Activated naive CD8-positive, alpha-beta T cell treated with anti-CD3 and anti-CD28 coated beads, Interleukin-2, amount 50 U/mL, for 24 hours (primary cell): ENCODE data around the gene TRIM54.
"Not testable (repeated sequence)": the region's sequence is repeated elsewhere in the genome, so short reads cannot be mapped to it uniquely, and the experiment has no call there.

Experiments used
- ATAC-seq: fragments of 150-1000 bp; cut with Tn5 transposase; one replicate; pipeline ENCODE4 v1.10.0; 2021
- DNase-seq: peaks from one replicate; pipeline ENCODE4 v3.0.0; 2021
- H3K27ac Mint-ChIP-seq: one replicate; pipeline ENCODE4 v1.8.0; 2021; ENCODE audit warnings: mild to moderate bottlenecking, mixed read lengths
- H3K27me3 Mint-ChIP-seq: one replicate; pipeline ENCODE4 v1.8.0; 2021; ENCODE audit warnings: mixed read lengths
- H3K36me3 Mint-ChIP-seq: one replicate; pipeline ENCODE4 v1.8.0; 2021; ENCODE audit warnings: low read depth, mixed read lengths
- H3K4me1 Mint-ChIP-seq: one replicate; pipeline ENCODE4 v1.8.0; 2021; ENCODE audit warnings: mixed read lengths
- H3K4me3 Mint-ChIP-seq: one replicate; pipeline ENCODE4 v1.8.0; 2021; ENCODE audit warnings: mild to moderate bottlenecking, moderate library complexity, mixed read lengths
- H3K9me3 Mint-ChIP-seq: one replicate; pipeline ENCODE4 v1.8.0; 2021; ENCODE audit warnings: mixed read lengths

The TRIM54 gene

DNA sequence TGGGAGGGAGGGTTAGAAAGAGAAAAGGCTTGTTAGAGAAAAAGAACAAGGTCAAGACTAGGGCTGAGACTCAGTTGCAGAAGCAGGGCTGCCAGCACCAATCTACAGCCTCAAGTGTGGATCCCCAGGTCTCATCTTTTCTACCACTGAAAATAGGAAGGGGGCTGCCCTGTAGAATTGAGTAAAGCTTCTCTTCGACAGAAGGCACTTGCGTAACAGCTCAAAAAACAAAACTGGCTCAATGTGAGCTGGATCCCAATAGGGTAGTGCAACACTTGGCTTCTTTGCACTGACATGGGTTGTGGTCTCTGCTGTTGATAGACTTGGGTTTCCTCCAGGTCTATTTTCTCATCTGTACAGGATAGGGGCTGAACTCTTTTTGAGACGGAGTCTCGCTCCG lies 42.5 kb downstream of the TRIM54 start:
- ATAC-seq = no peak
- H3K27ac Mint-ChIP-seq = peak overlapping the region; percentile 1
- no peak overlapping the region for H3K4me3 Mint-ChIP-seq
- no peak for DNase-seq
- peaks cover 24% of the 10 kb centered on the region for H3K36me3 Mint-ChIP-seq
- H3K9me3 Mint-ChIP-seq = no peaks in the 10 kb centered on the region
- no peaks in the 10 kb centered on the region for H3K27me3 Mint-ChIP-seq
- H3K4me1 Mint-ChIP-seq = peaks cover 19% of the 10 kb centered on the region

GRCh38 chr2:27335311-27335710 lies 53.1 kb downstream of the TRIM54 start:
- ATAC-seq (no peak), DNase-seq (no peak)
- Mint-ChIP-seq H3K4me1 (no peaks in the 10 kb centered on the region), H3K36me3 (peaks cover 31% of the 10 kb centered on the region), H3K4me3 (no peak overlapping the region), H3K27me3 (no peaks in the 10 kb centered on the region), H3K27ac (no peak overlapping the region), H3K9me3 (no peaks in the 10 kb centered on the region)

GRCh38 chr2:27336173-27336572 lies 53.9 kb downstream of the TRIM54 start:
- DNase-seq (no peak), ATAC-seq (no peak)
- Mint-ChIP-seq H3K4me3 (no peak overlapping the region), H3K27ac (no peak overlapping the region), H3K36me3 (peaks cover 32% of the 10 kb centered on the region), H3K9me3 (no peaks in the 10 kb centered on the region), H3K27me3 (no peaks in the 10 kb centered on the region), H3K4me1 (no peaks in the 10 kb centered on the region)

- Mint-ChIP-seq H3K27me3 (no peaks in the 10 kb centered on the region), H3K9me3 (no peaks in the 10 kb centered on the region), H3K27ac (no peak overlapping the region), H3K4me1 (peaks cover 28% of the 10 kb centered on the region), H3K4me3 (no peak overlapping the region), H3K36me3 (peaks cover 17% of the 10 kb centered on the region)
- DNase-seq (no peak), ATAC-seq (no peak)
Observed at GRCh38 chr2:27347641-27348040, 65.4 kb downstream of the TRIM54 start.

- Mint-ChIP-seq H3K4me1 (peaks cover 47% of the 10 kb centered on the region), H3K27me3 (no peaks in the 10 kb centered on the region), H3K4me3 (no peak overlapping the region), H3K27ac (no peak overlapping the region), H3K9me3 (no peaks in the 10 kb centered on the region), H3K36me3 (peaks cover 14% of the 10 kb centered on the region)
- ATAC-seq (no peak), DNase-seq (no peak)
Observed at GRCh38 chr2:27350106-27350693, 68.0 kb downstream of the TRIM54 start.

GRCh38 chr2:27351802-27352598 lies 69.8 kb downstream of the TRIM54 start:
- peak; percentile 49 for ATAC-seq

DNA sequence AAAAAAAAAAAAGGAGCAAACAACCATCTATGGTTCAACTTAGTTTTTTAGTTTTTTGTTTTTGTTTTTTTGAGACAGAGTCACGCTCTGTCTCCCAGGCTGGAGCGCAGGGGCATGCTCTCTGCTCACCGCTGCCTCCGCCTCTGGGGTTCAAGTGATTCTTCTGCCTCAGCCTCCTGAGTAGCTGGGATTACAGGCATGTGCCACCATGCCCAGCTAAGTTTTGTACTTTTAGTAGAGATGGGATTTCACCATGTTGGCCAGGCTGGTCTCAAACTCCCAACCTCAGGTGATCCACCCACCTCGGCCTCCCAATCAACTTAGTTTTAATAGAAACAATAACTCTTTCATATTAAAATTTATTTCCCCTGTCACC lies 71.1 kb downstream of the TRIM54 start:
- not testable (repeated sequence) for DNase-seq, ATAC-seq, H3K9me3 Mint-ChIP-seq, H3K27ac Mint-ChIP-seq, H3K27me3 Mint-ChIP-seq
- Mint-ChIP-seq H3K36me3 (peaks cover 17% of the 10 kb centered on the region), H3K4me1 (peaks cover 65% of the 10 kb centered on the region), H3K4me3 (peak overlapping the region; percentile 28)

More at GRCh38 chr2:27351802-27352598, 69.8 kb downstream of the TRIM54 start:
- H3K27me3 Mint-ChIP-seq = no peaks in the 10 kb centered on the region
- peak overlapping the region; percentile 1 for H3K4me3 Mint-ChIP-seq
- peak overlapping the region; percentile 0 for H3K27ac Mint-ChIP-seq
- no peak for DNase-seq
- peaks cover 60% of the 10 kb centered on the region for H3K4me1 Mint-ChIP-seq
- H3K9me3 Mint-ChIP-seq = no peaks in the 10 kb centered on the region
- peaks cover 18% of the 10 kb centered on the region for H3K36me3 Mint-ChIP-seq

DNA sequence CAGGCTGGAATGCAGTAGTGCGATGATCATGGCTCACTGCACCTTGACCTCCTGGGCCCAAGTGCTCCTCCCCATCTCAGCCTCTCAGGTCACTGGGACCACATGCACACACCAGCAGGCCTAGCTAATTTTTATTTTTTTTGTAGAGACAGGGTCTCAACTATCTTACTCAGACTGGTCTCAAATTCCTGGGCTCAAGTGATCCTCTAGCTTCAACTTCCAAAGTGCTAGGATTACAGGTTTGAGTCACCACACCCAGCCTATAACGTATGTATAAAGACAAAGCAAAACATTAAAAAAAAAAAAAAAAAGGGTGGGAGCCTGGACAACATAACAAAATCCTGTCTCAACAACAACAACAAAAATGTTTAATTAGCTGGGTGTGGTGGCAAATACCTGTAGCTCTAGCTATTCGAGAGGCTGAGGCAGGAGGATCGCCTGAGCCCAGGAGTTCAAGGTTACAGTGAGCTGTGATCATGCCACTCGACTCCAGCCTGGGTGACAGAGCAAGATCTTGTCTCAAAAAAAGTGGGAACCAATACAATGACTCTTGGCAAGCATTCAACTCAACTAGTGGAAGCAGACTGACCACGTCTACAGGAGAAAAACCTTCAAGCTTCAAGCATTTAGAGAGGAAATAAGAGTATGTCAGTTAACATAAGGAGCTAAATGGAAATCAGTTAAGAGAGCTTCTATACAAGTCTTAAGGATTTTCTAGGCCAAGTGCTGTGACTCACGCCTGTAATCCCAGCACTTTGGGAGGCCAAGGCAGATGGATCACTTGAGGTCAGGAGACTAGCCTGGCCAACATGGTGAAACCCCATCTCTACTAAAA lies 71.8 kb downstream of the TRIM54 start:
- Mint-ChIP-seq H3K36me3 (peaks cover 18% of the 10 kb centered on the region), H3K4me1 (peaks cover 68% of the 10 kb centered on the region), H3K27me3 (no peaks in the 10 kb centered on the region), H3K27ac (peak overlapping the region; percentile 13), H3K9me3 (no peaks in the 10 kb centered on the region), H3K4me3 (peak overlapping the region; percentile 96)
- no peak for ATAC-seq
- no peak for DNase-seq

- Mint-ChIP-seq H3K36me3 (peaks cover 16% of the 10 kb centered on the region), H3K4me3 (peak overlapping the region; percentile 96), H3K9me3 (no peaks in the 10 kb centered on the region), H3K27ac (no peak overlapping the region), H3K4me1 (peaks cover 66% of the 10 kb centered on the region), H3K27me3 (no peaks in the 10 kb centered on the region)
- ATAC-seq (no peak), DNase-seq (no peak)
Observed at GRCh38 chr2:27354597-27354927, 72.3 kb downstream of the TRIM54 start.

- peaks cover 59% of the 10 kb centered on the region for H3K4me1 Mint-ChIP-seq
- H3K36me3 Mint-ChIP-seq = peaks cover 16% of the 10 kb centered on the region
- DNase-seq (peak; percentile 72), ATAC-seq (peak; percentile 40)
- no peaks in the 10 kb centered on the region for H3K27me3 Mint-ChIP-seq
- peak overlapping the region; percentile 99 for H3K27ac Mint-ChIP-seq
- H3K4me3 Mint-ChIP-seq = peak overlapping the region; percentile 96
- no peaks in the 10 kb centered on the region for H3K9me3 Mint-ChIP-seq
Observed at GRCh38 chr2:27356056-27356381, 73.8 kb downstream of the TRIM54 start.

DNA sequence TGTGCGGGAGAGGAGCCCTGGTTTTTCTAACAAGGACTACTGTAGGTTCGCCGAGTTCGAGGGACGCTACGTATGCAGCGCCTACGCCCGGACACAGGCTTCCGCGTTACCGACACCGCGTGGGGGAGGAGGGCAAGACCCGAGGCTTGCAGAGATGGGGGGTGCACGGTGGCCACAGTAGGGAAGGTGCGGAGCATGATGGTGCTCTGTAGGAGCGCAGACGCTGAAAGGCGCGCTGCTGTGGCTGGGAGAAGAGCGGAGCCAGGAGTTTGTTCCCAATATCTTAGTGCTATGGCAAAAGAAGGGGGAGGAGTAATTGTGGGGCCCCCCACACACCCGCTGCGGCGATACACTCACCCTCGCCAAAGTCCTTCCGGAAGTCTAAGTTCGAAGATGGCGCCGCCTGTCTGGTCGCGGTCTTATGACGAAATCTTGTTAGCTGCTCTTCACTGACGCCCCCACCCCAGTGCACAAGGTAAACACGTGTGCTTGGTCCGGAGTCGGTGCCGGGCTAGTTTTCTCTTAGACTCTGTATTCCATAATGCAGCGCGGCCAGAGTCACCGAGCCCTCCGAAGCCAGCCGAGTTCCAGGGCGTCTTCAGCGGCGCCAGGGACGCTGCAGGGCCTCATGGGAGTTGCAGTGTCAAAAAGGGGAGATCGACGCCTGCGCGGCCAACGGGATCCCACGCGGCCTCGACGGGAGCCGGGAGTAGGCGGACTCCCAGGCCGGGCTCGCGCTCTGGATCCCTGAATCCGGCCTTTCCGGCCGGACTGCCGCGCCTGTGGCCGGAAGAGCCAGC lies 74.4 kb downstream of the TRIM54 start, which contains the start of gene GTF3C2:
Gene GTF3C2, minus strand, starts transcription at position 383 of the 800 bp plus-strand sequence. CDS start 13,210 bp downstream, outside the sequence.
- ATAC-seq (peak; percentile 87), DNase-seq (peak; percentile 90)
- H3K36me3 Mint-ChIP-seq = peaks cover 18% of the 10 kb centered on the region
- H3K9me3 Mint-ChIP-seq = no peaks in the 10 kb centered on the region
- H3K27ac Mint-ChIP-seq = peak within 1 kb of the TSS; percentile 99
- peaks cover 55% of the 10 kb centered on the region for H3K4me1 Mint-ChIP-seq
- no peaks in the 10 kb centered on the region for H3K27me3 Mint-ChIP-seq
- peak within 1 kb of the TSS; percentile 96 for H3K4me3 Mint-ChIP-seq
